Stimulated activated CD4-positive, alpha-beta T cell treated with anti-CD3 and anti-CD28 coated beads, Interleukin-12 subunit alpha, Interleukin-12 subunit beta, amount 100 ng/mL, for 4 hours (primary cell): ENCODE data around the gene TRIM65.

Experiments
- DNase-seq: peaks from one replicate; pipeline ENCODE4 v3.0.0-alpha.2; 2020

TRIM65 gene

GRCh38 chr17:75896415-75897159, at the start of gene TRIM65:
Gene TRIM65 (minus strand): TSS chr17:75896951. CDS start chr17:75896937, 14 bp downstream.
- peak; percentile 81 for DNase-seq

- DNase-seq: no peak
These were observed 48.5 kb upstream of the TRIM65 start for GRCh38 chr17:75945211-75945610.

GRCh38 chr17:75943491-75943890, 46.7 kb upstream of the TRIM65 start:
- no peak for DNase-seq

GRCh38 chr17:75942473-75942872, 45.7 kb upstream of the TRIM65 start:
- DNase-seq: no peak

- no peak for DNase-seq
These were observed 44.7 kb upstream of the TRIM65 start for GRCh38 chr17:75941442-75941819.

- peak; percentile 85 for DNase-seq
These were observed 44.1 kb upstream of the TRIM65 start, which contains the start of gene FBF1 for GRCh38 chr17:75940727-75941441. Gene FBF1 (minus strand): TSS chr17:75941042. CDS start chr17:75938149, 2,893 bp downstream.

GRCh38 chr17:75937652-75938051, 40.9 kb upstream of the TRIM65 start:
- DNase-seq: no peak

- DNase-seq: no peak
These were observed 37.1 kb upstream of the TRIM65 start for GRCh38 chr17:75933808-75934207.

- no peak for DNase-seq
These were observed 36.1 kb upstream of the TRIM65 start for GRCh38 chr17:75932852-75933251.

GRCh38 chr17:75931062-75931461, 34.3 kb upstream of the TRIM65 start:
- no peak for DNase-seq

- DNase-seq: no peak
These were observed 30.7 kb upstream of the TRIM65 start for GRCh38 chr17:75927286-75927922.

- DNase-seq: no peak
These were observed 29.7 kb upstream of the TRIM65 start for GRCh38 chr17:75926456-75926855.

- DNase-seq: no peak
These were observed 29.2 kb upstream of the TRIM65 start for GRCh38 chr17:75925912-75926311.

GRCh38 chr17:75925103-75925502, 28.4 kb upstream of the TRIM65 start:
- no peak for DNase-seq

GRCh38 chr17:75922963-75923874, 26.5 kb upstream of the TRIM65 start:
- DNase-seq: no peak

- no peak for DNase-seq
These were observed 25.6 kb upstream of the TRIM65 start for GRCh38 chr17:75922173-75922961.

GRCh38 chr17:75921596-75921995, 24.8 kb upstream of the TRIM65 start:
- no peak for DNase-seq

GRCh38 chr17:75920045-75920560, 23.4 kb upstream of the TRIM65 start:
- no peak for DNase-seq

- no peak for DNase-seq
These were observed 22.9 kb upstream of the TRIM65 start for GRCh38 chr17:75919611-75920010.

GRCh38 chr17:75917917-75918445, 21.2 kb upstream of the TRIM65 start:
- DNase-seq: no peak
